A172 (cell line): ENCODE data around the gene PTPRG. TPM values are rescaled to one million over a fixed set of nuclear protein-coding genes. Genes with fewer than 3 reads are reported as not detected.
"Not testable (repeated sequence)": the region's sequence is repeated elsewhere in the genome, so short reads cannot be mapped to it uniquely, and the experiment has no call there.

Source experiments
- DNase-seq: peaks from one replicate; pipeline ENCODE4 v3.0.0-alpha.2; 2015; ENCODE audit warnings: low spot score
- total RNA-seq: library from RNA; depleted of rRNA; stranded (reverse); fragments of >200 nt; shearing (Covaris generic); gene quantifications from 2 replicates; pipeline ENCODE4 v1.2.3, GENCODE V29; 2014

PTPRG gene
- total RNA-seq, 1 experiment from 2014 or later, result 7.3 TPM

- no peak for DNase-seq
Measured at GRCh38 chr3:62007036-62007435, 445.7 kb downstream of the PTPRG start.

- DNase-seq, result no peak
Measured at GRCh38 chr3:62010989-62011388, 449.6 kb downstream of the PTPRG start.

GRCh38 chr3:62011666-62012065 lies 450.3 kb downstream of the PTPRG start:
- DNase-seq, result no peak

- DNase-seq, result no peak
Measured at GRCh38 chr3:62013951-62014350, 452.6 kb downstream of the PTPRG start.

GRCh38 chr3:62015111-62015510 lies 453.7 kb downstream of the PTPRG start:
- DNase-seq, result no peak

- DNase-seq, result no peak
Measured at GRCh38 chr3:62019906-62020305, 458.5 kb downstream of the PTPRG start.

GRCh38 chr3:62020706-62021105 lies 459.3 kb downstream of the PTPRG start:
- no peak for DNase-seq

GRCh38 chr3:62022312-62022711 lies 460.9 kb downstream of the PTPRG start:
- no peak for DNase-seq

GRCh38 chr3:62024882-62025281 lies 463.5 kb downstream of the PTPRG start:
- no peak for DNase-seq

GRCh38 chr3:62025913-62026312 lies 464.5 kb downstream of the PTPRG start:
- DNase-seq, result no peak

GRCh38 chr3:62027241-62027640 lies 465.9 kb downstream of the PTPRG start:
- no peak for DNase-seq

GRCh38 chr3:62027796-62028195 lies 466.4 kb downstream of the PTPRG start:
- no peak for DNase-seq

- no peak for DNase-seq
Measured at GRCh38 chr3:62028236-62028635, 466.9 kb downstream of the PTPRG start.

- no peak for DNase-seq
Measured at GRCh38 chr3:62032738-62033137, 471.4 kb downstream of the PTPRG start.

- DNase-seq, result no peak
Measured at GRCh38 chr3:62035402-62036057, 474.2 kb downstream of the PTPRG start.

- no peak for DNase-seq
Measured at GRCh38 chr3:62036726-62037125, 475.4 kb downstream of the PTPRG start.

- DNase-seq, result not testable (repeated sequence)
Measured at GRCh38 chr3:62038798-62039197, 477.4 kb downstream of the PTPRG start.

- DNase-seq, result no peak
Measured at GRCh38 chr3:62039586-62039985, 478.2 kb downstream of the PTPRG start.

- no peak for DNase-seq
Measured at GRCh38 chr3:62041681-62042080, 480.3 kb downstream of the PTPRG start.

- DNase-seq, result no peak
Measured at GRCh38 chr3:62044874-62045411, 483.6 kb downstream of the PTPRG start.

- DNase-seq, result no peak
Measured at GRCh38 chr3:62046326-62046725, 485.0 kb downstream of the PTPRG start.

GRCh38 chr3:62048577-62048976 lies 487.2 kb downstream of the PTPRG start:
- no peak for DNase-seq

- no peak for DNase-seq
Measured at GRCh38 chr3:62049033-62049432, 487.7 kb downstream of the PTPRG start.

- peak; percentile 15 for DNase-seq
Measured at GRCh38 chr3:62051506-62051905, 490.1 kb downstream of the PTPRG start.
